A549 (cell line): Measurements from ENCODE around the gene TIGD1.

Experiments used
- HOXA7 ChIP-seq: fragments of 250-450 bp; sonication (Bioruptor Pico); IDR thresholded peaks from 2 replicates; pipeline ENCODE4 v1.5.0; 2020; ENCODE audit warnings: mild to moderate bottlenecking, moderate library complexity
- MYC ChIP-seq: IDR thresholded peaks from 2 replicates; pipeline ENCODE4 v1.6.1; 2012; ENCODE audit warnings: mild to moderate bottlenecking, inconsistent platforms, low read length, improper control_type of control experiment, borderline replicate concordance
- POLR2A ChIP-seq: IDR thresholded peaks from 2 replicates; pipeline ENCODE4 v1.6.1; 2012; ENCODE audit warnings: mild to moderate bottlenecking, low read length
- POLR2AphosphoS2 ChIP-seq: conservative IDR thresholded peaks from 2 replicates; pipeline ENCODE4 v1.6.1; 2012; ENCODE audit warnings: low read length, improper control_type of control experiment, inconsistent platforms
- SMC3 ChIP-seq: fragments of >200 bp; sonication (Bioruptor Twin); formaldehyde crosslinking; IDR thresholded peaks from 3 replicates; pipeline ENCODE4 v1.6.1; 2018; ENCODE audit warnings: inconsistent platforms
- SREBF2 ChIP-seq: fragments of 450-650 bp; IDR thresholded peaks from 2 replicates; pipeline ENCODE4 v1.6.1; 2014; ENCODE audit warnings: mild to moderate bottlenecking, moderate library complexity
- TF ChIP-seq, protein P1 (sequence below): fragments of 250-450 bp; sonication (Bioruptor Pico); IDR thresholded peaks from 2 replicates; pipeline ENCODE4 v1.5.0; 2021; ENCODE audit warnings: mild to moderate bottlenecking, moderate library complexity, borderline replicate concordance
- TF ChIP-seq, protein P2 (sequence below): fragments of >200 bp; sonication (Bioruptor Twin); formaldehyde crosslinking; IDR thresholded peaks from 3 replicates; pipeline ENCODE4 v1.5.1; 2016

DNA sequence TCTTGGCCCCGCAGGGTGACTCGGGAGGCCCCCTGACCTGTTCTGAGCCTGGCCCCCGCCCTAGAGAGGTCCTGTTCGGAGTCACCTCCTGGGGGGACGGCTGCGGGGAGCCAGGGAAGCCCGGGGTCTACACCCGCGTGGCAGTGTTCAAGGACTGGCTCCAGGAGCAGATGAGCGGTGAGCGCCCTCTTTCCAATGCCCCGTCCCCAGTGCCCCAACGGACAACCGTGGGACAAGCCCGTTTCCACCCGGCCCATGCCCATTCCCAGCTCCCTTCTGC is 27.0 kb downstream of the TIGD1 start:
- TF ChIP-seq, protein P1, sequence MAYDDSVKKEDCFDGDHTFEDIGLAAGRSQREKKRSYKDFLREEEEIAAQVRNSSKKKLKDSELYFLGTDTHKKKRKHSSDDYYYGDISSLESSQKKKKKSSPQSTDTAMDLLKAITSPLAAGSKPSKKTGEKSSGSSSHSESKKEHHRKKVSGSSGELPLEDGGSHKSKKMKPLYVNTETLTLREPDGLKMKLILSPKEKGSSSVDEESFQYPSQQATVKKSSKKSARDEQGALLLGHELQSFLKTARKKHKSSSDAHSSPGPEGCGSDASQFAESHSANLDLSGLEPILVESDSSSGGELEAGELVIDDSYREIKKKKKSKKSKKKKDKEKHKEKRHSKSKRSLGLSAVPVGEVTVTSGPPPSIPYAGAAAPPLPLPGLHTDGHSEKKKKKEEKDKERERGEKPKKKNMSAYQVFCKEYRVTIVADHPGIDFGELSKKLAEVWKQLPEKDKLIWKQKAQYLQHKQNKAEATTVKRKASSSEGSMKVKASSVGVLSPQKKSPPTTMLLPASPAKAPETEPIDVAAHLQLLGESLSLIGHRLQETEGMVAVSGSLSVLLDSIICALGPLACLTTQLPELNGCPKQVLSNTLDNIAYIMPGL (CRISPR knock-in tag) = no peak
- TF ChIP-seq HOXA7 (CRISPR knock-in tag) (no peak), POLR2A (no peak), SREBF2 (no peak), SMC3 (no peak), POLR2AphosphoS2 (no peak), MYC (no peak)
- TF ChIP-seq, protein P2, sequence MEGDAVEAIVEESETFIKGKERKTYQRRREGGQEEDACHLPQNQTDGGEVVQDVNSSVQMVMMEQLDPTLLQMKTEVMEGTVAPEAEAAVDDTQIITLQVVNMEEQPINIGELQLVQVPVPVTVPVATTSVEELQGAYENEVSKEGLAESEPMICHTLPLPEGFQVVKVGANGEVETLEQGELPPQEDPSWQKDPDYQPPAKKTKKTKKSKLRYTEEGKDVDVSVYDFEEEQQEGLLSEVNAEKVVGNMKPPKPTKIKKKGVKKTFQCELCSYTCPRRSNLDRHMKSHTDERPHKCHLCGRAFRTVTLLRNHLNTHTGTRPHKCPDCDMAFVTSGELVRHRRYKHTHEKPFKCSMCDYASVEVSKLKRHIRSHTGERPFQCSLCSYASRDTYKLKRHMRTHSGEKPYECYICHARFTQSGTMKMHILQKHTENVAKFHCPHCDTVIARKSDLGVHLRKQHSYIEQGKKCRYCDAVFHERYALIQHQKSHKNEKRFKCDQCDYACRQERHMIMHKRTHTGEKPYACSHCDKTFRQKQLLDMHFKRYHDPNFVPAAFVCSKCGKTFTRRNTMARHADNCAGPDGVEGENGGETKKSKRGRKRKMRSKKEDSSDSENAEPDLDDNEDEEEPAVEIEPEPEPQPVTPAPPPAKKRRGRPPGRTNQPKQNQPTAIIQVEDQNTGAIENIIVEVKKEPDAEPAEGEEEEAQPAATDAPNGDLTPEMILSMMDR = no peak
